Stimulated activated effector memory CD8-positive, alpha-beta T cell treated with anti-CD3 and anti-CD28 coated beads, Interleukin-12 subunit alpha, Interleukin-12 subunit beta, amount 100 ng/mL, for 72 hours (primary cell): ENCODE measurements around the gene TFF1.

Source experiments
- ATAC-seq: fragments of 150-1000 bp; cut with Tn5 transposase; 2 replicates; pipeline ENCODE4 v1.10.0; 2021
- DNase-seq, 2 donors: peaks; one replicate each; pipeline ENCODE4 v3.0.0; 2021 to 2022; ENCODE audit warnings: low spot score in 2 of 2
- H3K27ac Mint-ChIP-seq: one replicate; pipeline ENCODE4 v1.8.0; 2022; ENCODE audit warnings: mild to moderate bottlenecking, mixed read lengths
- H3K36me3 Mint-ChIP-seq: one replicate; pipeline ENCODE4 v1.8.0; 2022; ENCODE audit warnings: mild to moderate bottlenecking, mixed read lengths
- H3K4me1 Mint-ChIP-seq: one replicate; pipeline ENCODE4 v1.8.0; 2022; ENCODE audit warnings: mixed read lengths
- H3K4me3 Mint-ChIP-seq: one replicate; pipeline ENCODE4 v1.8.0; 2022; ENCODE audit warnings: mild to moderate bottlenecking, mixed read lengths
- H3K9me3 Mint-ChIP-seq: one replicate; pipeline ENCODE4 v1.8.0; 2022; ENCODE audit warnings: mixed read lengths

Gene TFF1

DNA sequence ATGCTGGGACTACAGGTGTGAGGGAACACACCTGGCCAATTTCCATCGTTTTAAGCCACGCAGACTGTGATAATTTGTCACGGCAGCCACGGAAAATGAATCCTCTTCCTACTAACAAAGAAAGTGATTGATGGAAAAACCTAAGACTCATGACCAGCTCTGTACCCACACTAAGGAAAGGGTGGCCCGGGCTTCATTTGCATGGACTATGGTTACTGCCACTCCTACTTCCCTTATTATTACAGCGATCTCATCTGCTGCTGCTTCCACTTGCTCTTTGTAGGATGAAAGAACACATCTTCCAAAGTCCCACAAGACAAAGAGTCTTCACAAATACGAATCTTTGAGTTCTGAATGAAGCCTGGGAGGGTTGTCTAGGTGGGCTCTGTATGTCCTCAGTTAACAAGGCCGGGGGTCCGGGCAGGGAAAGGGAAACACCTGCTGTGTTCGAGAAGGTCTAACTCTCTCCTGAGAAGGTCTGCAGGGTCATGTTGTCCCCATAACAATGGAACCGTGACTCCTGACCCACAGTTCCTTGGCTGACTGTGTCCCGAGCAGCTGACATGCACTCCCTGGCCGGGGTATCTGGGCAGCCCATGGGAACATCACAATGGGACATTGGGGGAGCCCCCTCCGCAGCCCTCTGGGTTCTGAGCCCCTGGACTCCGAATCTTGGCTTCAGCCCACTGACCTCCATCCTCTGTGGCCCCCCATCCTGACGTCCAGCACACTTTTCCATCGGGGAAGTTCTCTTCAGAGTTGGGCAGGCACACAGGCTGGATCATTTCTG, 13.3 kb upstream of the TFF1 start:
- H3K27ac Mint-ChIP-seq: no peak overlapping the region
- peaks cover 72% of the 10 kb centered on the region for H3K36me3 Mint-ChIP-seq
- H3K9me3 Mint-ChIP-seq: peaks cover 6% of the 10 kb centered on the region
- H3K4me1 Mint-ChIP-seq: peaks cover 12% of the 10 kb centered on the region
- no peak for DNase-seq
- no peak overlapping the region for H3K4me3 Mint-ChIP-seq
- no peak for ATAC-seq

DNA sequence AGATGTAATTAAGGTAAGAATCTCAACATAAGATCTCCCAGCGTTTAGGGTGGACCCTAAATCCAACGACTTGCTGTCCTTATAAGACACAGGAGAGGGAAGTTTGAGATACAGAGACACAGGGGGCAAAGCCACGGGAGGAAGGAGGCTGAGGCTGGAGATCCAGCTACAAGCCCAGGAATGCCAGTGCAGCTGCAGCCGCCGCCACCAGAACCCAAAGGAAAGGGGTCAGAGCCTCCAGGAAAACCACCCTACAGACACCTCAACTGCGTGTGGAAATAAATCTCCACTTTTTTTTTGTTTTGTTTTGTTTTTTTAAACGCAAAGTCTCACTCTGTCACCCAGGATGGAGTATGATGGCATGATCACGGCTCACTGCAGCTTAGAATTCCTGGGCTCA, 12.1 kb upstream of the TFF1 start:
- no peak for ATAC-seq
- H3K27ac Mint-ChIP-seq: no peak overlapping the region
- peaks cover 6% of the 10 kb centered on the region for H3K9me3 Mint-ChIP-seq
- DNase-seq: no peak
- peaks cover 24% of the 10 kb centered on the region for H3K4me1 Mint-ChIP-seq
- no peak overlapping the region for H3K4me3 Mint-ChIP-seq
- H3K36me3 Mint-ChIP-seq: peaks cover 71% of the 10 kb centered on the region

DNA sequence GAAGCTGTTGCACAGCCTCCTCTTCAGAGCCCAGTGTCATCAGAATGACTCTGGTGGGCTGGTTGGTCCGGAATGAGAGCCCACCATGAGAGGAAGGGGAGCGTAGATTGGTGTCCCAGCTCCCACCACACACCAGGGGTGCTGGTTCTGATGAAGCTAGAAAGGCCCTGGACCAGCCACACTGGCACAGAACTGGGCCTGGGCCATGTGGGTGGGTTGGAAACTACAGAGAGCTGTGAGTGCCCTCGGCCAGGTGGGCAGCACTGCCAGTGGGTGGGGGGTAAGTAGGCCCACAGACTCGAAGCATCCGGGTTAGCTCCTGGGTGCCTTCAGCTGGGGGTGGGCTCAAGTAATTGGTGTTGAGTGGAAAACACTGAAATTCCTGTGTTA, 11.6 kb upstream of the TFF1 start:
- Mint-ChIP-seq H3K4me1 (peaks cover 28% of the 10 kb centered on the region), H3K9me3 (peaks cover 6% of the 10 kb centered on the region), H3K36me3 (peaks cover 66% of the 10 kb centered on the region), H3K4me3 (no peak overlapping the region), H3K27ac (peak overlapping the region; percentile 30)
- DNase-seq: no peak
- no peak for ATAC-seq

DNA sequence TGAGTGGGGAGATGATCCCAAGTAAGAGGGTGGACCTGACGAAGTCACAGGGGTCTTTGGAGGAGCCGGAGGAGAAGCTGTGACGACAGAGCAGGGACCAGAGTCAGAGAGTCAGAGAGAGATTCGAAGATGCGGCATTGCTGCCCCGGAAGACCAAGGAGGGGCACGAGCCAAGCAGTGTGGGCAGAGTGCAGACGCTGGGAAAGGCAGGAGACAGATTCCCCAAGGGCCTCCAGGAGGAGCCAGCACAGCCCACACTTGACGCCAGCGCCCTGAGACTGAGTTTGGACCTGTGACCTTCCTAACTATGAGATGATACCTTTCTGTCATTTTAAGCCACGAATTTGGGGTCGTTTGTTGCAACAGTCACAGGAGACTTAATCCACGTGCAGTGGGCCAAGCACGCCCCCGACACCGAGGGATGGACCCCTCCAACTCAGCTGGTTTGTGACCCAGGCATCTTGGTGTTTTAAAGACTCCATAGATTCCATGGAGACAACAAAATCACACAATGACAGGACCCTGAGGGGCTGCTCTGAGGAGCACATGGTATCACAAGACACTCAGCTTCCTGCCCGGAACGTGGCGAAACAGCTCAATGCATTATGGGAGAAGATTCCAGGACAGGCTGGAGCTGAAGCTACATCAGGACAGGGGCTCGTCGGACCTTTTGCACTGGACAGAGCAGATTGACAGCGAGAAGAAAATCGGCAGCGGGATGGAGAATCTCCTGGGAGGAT, 11.0 kb upstream of the TFF1 start:
- Mint-ChIP-seq H3K4me3 (no peak overlapping the region), H3K36me3 (peaks cover 61% of the 10 kb centered on the region), H3K9me3 (peaks cover 1% of the 10 kb centered on the region), H3K27ac (peak overlapping the region; percentile 45), H3K4me1 (peaks cover 30% of the 10 kb centered on the region)
- ATAC-seq (no peak), DNase-seq (no peak)

DNA sequence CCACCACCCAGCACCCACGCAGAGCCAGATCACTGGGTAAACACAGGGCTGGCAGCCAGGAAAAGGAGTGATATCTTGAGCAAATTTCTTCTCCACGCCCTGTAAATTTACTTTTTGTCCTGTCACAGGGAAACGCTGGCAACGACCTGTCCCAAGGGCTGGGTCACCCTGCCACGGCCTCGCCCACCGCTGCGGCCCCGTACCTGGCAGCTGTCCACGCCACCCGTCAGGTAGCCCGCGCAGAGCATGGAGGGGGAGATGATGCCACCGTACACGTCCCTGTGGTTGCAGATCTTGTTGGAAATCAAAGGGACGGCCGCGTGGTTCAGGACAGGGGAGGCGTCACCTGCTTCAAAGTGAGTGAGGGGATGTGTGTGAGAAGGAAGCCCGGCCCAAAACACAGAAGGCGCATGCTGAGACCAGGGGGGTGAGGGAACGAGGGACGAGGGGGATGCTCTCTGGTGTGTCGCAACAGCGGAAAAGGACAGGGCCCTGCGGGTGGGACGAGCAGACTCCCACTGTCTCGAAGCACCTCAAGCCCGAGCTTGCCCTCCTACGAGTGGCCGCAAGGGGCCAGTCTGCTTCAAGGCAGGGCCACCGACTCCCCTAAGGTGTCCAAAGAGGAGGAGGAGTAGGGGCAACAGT, 10.1 kb upstream of the TFF1 start:
- H3K4me3 Mint-ChIP-seq: no peak overlapping the region
- ATAC-seq (no peak), DNase-seq (no peak)
- H3K9me3 Mint-ChIP-seq: no peaks in the 10 kb centered on the region
- peak overlapping the region; percentile 45 for H3K27ac Mint-ChIP-seq
- peaks cover 60% of the 10 kb centered on the region for H3K36me3 Mint-ChIP-seq
- H3K4me1 Mint-ChIP-seq: peaks cover 38% of the 10 kb centered on the region

GRCh38 chr21:42375966-42376337, 9.6 kb upstream of the TFF1 start:
- Mint-ChIP-seq H3K27ac (peak overlapping the region; percentile 45), H3K9me3 (no peaks in the 10 kb centered on the region), H3K4me3 (peak overlapping the region; percentile 59), H3K36me3 (peaks cover 60% of the 10 kb centered on the region), H3K4me1 (peaks cover 43% of the 10 kb centered on the region)
- ATAC-seq: no peak
- DNase-seq: no peak

DNA sequence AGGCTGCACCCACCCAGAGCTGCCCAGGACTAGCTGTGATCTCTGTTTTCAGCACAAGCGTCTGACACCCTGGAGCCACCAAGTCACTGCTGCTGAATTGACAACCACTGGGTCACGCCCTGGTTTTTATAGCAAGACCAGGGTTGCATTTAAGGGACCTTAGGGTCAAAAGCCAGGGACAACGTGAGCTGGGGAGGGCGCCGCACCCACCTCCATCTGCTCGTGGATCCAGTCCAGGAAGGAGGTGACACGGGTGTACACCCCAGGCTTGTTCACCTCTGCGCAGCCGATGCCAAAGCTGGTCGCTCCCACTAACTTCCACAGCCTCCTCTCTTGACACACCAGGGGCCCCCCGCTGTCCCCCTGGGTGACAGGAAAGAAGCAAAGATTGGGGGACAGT, 9.2 kb upstream of the TFF1 start:
- H3K9me3 Mint-ChIP-seq: no peaks in the 10 kb centered on the region
- peak overlapping the region; percentile 53 for H3K27ac Mint-ChIP-seq
- peaks cover 63% of the 10 kb centered on the region for H3K36me3 Mint-ChIP-seq
- H3K4me1 Mint-ChIP-seq: peaks cover 47% of the 10 kb centered on the region
- H3K4me3 Mint-ChIP-seq: peak overlapping the region; percentile 59
- DNase-seq (no peak), ATAC-seq (no peak)

GRCh38 chr21:42374864-42375499, 8.6 kb upstream of the TFF1 start:
- peaks cover 68% of the 10 kb centered on the region for H3K36me3 Mint-ChIP-seq
- no peak for ATAC-seq
- H3K27ac Mint-ChIP-seq: peak overlapping the region; percentile 53
- DNase-seq: no peak
- H3K9me3 Mint-ChIP-seq: no peaks in the 10 kb centered on the region
- H3K4me3 Mint-ChIP-seq: peak overlapping the region; percentile 59
- H3K4me1 Mint-ChIP-seq: peaks cover 48% of the 10 kb centered on the region

DNA sequence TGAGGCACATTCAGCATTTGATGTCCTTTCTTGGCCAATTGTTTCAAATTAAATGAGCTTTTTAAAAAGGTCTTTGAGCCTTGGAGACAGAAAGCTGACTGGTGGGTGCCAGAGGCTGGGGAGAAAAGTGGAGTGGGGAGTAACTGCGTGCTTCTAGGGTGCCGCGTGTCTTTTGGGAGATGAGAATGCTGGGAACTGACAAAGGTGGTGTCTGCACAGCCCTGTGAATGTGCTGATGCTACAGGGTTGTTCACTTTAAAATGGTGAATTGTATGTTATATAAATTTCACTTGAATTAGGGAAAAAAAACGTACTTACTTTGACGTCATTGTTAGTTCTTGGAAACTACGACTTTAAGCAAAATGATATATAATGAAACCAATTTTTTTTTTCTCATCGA, 8.1 kb upstream of the TFF1 start:
- Mint-ChIP-seq H3K27ac (peak overlapping the region; percentile 53), H3K4me3 (peak overlapping the region; percentile 59), H3K9me3 (no peaks in the 10 kb centered on the region), H3K4me1 (peaks cover 48% of the 10 kb centered on the region), H3K36me3 (peaks cover 68% of the 10 kb centered on the region)
- ATAC-seq (no peak), DNase-seq (no peak)

- ATAC-seq: no peak
- Mint-ChIP-seq H3K4me1 (peaks cover 48% of the 10 kb centered on the region), H3K27ac (peak overlapping the region; percentile 68)
These were observed 7.6 kb upstream of the TFF1 start for GRCh38 chr21:42373908-42374455.

GRCh38 chr21:42373196-42373907, 7.0 kb upstream of the TFF1 start:
- peak; percentile 73 for ATAC-seq

More at GRCh38 chr21:42373908-42374455, 7.6 kb upstream of the TFF1 start:
- peaks cover 67% of the 10 kb centered on the region for H3K36me3 Mint-ChIP-seq
- no peaks in the 10 kb centered on the region for H3K9me3 Mint-ChIP-seq
- H3K4me3 Mint-ChIP-seq: peak overlapping the region; percentile 59
- DNase-seq: no peak

GRCh38 chr21:42370894-42371654, 4.7 kb upstream of the TFF1 start:
- DNase-seq (no peak), ATAC-seq (no peak)
- H3K36me3 Mint-ChIP-seq: peaks cover 42% of the 10 kb centered on the region
- no peaks in the 10 kb centered on the region for H3K9me3 Mint-ChIP-seq
- H3K4me3 Mint-ChIP-seq: no peak overlapping the region
- peaks cover 42% of the 10 kb centered on the region for H3K4me1 Mint-ChIP-seq
- peak overlapping the region; percentile 46 for H3K27ac Mint-ChIP-seq

More at GRCh38 chr21:42373196-42373907, 7.0 kb upstream of the TFF1 start:
- Mint-ChIP-seq H3K9me3 (no peaks in the 10 kb centered on the region), H3K4me3 (no peak overlapping the region), H3K4me1 (peaks cover 48% of the 10 kb centered on the region), H3K36me3 (peaks cover 62% of the 10 kb centered on the region), H3K27ac (peak overlapping the region; percentile 68)
- DNase-seq: peak in 1 of 2 donors; percentile 59

DNA sequence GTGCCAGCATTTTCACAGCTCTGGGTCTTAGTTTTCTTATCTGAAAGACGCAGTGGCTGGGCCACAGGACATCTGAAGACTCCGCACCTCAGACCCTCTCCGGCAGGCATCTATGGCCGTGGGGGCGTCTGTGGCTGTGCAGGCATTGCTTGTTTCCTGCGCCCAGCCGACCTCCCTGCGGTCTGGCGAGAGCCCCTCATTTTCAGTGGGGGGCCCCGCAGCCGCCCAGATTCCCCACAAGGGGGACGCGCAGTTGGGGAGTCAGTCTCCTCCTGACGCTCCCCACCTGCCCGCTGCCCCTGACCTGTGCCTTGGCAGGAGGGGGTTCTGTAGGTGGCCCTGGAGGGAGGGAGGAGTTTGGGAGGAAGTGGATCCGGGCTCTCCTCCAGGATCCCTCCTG, 3.5 kb upstream of the TFF1 start:
- H3K27ac Mint-ChIP-seq: peak overlapping the region; percentile 46
- H3K9me3 Mint-ChIP-seq: no peaks in the 10 kb centered on the region
- DNase-seq: no peak
- peaks cover 42% of the 10 kb centered on the region for H3K4me1 Mint-ChIP-seq
- no peak overlapping the region for H3K4me3 Mint-ChIP-seq
- peaks cover 31% of the 10 kb centered on the region for H3K36me3 Mint-ChIP-seq
- no peak for ATAC-seq
